Smooth muscle cell of the brain vasculature (primary cell): Measurements from ENCODE around the gene TRIM54.
"Not testable (repeated sequence)": the region's sequence is repeated elsewhere in the genome, so short reads cannot be mapped to it uniquely, and the experiment has no call there.

Experiments
- DNase-seq: peaks from one replicate; pipeline ENCODE4 v3.0.0-alpha.2; 2012; ENCODE audit warnings: low read depth, low spot score

Gene TRIM54

DNA sequence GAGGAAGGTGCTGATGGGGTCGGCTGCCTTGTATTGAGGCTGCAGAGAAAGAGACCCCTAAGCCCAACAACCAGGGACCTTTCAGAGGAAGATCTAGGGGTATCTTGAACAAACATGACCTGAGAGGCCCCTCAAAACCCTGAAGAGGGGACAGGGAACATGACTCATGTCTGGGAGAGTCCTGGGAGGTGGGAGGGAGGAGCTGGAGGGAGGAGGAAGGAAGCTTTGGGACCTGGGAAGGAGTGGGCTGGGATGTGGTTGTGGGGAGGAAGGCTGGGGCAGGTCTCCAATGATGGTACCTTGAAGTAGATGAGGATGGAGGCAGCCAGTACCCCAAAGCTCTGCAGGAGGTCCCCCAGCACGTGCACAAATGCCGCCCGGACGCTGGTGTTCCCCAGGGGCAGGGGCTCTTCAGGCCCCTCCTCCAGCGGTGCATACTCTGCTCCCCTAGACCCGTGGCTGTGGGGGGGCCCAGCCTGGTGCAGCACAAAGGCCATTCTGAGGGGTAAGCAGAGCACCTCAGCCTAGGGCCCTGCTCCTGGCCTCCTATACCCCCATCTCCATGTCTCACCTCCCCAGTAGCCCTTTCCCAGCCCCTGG, 25.3 kb upstream of the TRIM54 start:
- no peak for DNase-seq

- no peak for DNase-seq
Measured at GRCh38 chr2:27258051-27258450, 24.2 kb upstream of the TRIM54 start.

DNA sequence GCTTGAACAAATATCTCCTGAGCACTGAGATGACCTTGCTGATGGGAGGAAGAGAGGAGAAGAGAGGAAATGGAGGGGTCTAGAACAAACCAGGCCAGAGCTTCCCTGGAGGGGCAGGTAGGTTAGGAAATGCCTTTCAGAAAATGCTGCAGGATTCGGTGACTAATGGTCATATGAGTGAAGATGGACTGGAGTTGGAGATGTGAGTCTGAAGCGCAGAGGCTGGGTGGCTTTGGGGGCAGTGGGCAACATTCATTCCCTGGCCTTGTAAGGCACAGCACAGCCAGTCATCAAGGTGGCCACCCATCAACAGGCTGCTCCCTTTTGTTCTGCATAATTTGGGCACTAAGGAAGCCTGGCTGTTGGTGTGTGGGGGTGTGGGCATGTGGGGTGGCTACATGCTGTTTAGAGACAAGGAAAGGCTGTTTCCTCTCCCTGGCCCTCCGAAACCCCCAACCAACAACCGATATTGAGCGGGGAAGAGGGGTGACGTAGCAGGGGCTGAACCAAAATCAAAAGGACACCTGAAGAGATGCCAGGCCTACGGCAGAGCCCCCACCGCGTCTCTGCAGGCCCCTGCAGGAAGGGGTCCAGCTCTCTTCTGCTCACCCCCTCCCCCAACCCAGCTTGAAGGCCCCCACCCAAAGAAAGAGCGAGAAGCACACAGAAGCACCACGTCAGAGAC, 20.8 kb upstream of the TRIM54 start:
- no peak for DNase-seq

DNA sequence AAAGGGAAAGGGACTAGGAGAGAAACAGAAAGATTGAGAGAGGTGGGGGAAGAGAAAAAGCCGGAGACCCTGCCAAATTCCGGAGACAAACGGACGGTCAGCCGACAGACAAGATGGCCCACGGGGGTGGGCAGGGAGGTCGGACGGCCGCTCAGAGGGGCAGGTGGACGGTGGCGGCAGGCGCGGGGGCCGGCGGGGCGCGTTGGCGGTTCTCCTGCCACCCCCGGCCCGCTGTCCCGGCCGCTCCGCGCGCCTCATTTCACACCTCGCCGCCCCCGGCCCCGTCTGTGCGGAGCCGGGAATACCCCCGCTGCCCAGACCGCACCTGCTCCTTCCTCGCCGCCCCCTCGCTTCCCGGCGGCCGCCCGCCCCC, 20.3 kb upstream of the TRIM54 start:
- DNase-seq = no peak

- DNase-seq = no peak
Measured at GRCh38 chr2:27262379-27263286, 19.6 kb upstream of the TRIM54 start, which contains the start of gene SLC30A3. Gene SLC30A3, minus strand, starts transcription at chr2:27263047. Its CDS starts 141 bp downstream, at chr2:27262906.

DNA sequence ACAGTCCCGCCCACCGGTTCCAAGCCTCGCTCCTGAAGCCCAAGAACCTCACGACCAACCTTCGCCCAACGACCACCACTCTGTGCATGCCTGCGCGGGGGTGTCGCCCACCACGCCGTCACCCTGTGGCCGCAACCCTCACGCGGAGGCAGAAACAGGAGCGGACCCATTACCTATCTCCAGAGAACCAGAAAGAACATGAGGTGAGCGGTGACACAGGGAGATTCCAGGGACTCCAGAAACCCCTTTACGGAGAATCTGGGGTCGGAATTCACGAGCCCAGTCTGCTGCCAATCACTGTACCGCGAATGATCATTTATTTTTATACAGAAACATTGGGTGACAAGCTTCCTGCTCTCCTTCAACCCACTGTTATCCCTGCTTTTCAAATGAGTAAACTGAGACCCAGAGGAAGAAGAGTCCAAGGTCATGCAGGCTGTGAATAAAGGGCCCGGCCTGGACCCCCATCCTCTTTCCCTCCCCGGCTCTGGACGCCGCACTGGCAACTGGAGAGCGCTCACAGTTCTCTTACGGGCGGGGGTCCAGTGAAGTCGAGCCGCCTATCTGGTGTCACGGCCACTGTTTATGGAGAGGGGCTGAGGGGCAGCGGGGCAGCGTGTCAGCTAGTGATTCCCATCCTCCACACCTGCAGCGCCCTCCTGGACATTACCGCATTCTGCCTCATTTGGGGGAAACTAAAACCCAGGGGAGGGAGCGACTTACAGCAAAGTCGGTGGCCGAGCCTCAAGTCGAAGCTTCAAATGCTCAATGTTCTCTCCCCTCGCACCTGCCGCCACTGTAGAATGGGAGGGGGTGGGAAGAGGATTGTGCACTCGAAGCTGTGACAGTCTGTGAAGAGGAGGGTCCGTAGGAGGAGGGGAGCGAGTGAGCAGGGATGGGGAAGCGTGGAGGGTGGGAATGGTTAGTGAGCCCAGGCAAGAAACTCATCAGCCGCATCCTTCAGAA, 18.7 kb upstream of the TRIM54 start:
- DNase-seq = no peak

- DNase-seq = no peak
Measured at GRCh38 chr2:27264253-27264752, 17.9 kb upstream of the TRIM54 start.

- no peak for DNase-seq
Measured at GRCh38 chr2:27264753-27265535, 17.3 kb upstream of the TRIM54 start.

- DNase-seq = no peak
Measured at GRCh38 chr2:27265536-27265870, 16.7 kb upstream of the TRIM54 start.

DNA sequence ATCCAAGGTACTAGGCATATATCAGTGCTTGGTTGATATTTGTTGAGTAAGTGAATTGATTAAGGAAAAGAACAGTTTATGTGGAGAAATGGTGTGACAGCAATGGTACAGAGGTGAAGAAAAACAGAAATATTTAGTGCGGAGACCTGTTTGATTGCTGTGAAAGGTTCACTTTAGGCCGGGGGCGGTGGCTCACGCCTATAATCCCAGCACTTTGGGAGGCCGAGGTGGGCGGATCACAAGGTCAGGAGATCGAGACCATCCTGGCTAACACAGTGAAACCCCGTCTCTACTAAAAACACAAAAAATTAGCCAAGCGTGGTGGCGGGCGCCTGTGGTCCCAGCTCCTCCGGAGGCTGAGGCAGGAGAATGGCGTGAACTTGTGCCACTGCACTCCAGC, 13.9 kb upstream of the TRIM54 start:
- not testable (repeated sequence) for DNase-seq

- no peak for DNase-seq
Measured at GRCh38 chr2:27270131-27270530, 12.1 kb upstream of the TRIM54 start.

DNA sequence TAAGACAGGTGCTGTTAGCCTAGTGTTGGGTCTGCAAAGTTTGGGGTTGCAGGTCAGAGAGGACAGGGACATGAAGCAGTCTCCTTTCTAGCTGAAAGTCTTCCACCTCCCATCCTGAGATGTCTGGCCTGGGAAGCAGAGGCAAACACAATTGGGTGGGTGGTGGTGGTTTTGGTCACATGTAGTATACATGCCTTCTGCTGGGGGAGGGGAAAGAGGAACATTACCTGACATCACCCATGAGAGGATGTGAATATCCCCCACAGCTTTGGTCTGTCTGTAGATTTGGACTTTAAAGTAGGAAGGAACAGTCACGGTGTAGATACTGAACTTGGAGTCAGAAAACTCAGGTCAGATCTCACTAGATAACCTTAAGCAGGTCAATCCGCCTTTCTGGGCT, 11.6 kb upstream of the TRIM54 start:
- no peak for DNase-seq

DNA sequence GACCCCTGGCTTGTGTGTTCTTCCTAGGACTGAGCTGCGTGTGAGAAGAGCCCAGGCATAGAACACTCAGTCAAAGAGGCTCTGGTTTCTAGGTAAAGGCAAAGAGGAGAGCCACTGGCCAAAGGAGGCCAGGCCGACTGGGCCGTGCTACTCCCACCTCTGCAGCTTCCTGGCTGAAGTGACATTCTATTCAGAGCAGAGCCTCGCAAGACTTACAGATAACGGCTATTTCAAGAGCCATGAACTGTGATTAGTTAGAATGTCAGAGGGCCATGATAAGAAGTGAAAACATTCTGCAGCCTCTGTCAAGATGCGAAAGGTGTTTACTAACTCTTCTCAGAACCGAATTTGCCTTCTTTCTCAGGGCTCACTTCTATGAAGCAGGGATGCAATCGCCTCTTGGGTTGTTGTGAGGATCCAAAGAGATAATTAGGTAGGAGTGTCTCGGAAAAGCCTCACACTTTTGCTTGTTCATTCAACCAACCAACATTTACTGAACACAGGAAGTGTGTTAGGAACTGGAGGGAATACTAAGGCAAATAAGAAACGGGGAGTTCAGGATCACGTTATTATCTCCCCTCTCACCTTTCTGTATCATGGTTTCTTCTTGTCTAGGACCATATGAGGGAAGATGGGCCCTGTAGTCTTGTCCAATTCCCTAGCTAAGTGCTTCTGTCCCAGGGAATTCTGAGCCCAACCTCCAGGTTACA, 10.4 kb upstream of the TRIM54 start:
- no peak for DNase-seq

DNA sequence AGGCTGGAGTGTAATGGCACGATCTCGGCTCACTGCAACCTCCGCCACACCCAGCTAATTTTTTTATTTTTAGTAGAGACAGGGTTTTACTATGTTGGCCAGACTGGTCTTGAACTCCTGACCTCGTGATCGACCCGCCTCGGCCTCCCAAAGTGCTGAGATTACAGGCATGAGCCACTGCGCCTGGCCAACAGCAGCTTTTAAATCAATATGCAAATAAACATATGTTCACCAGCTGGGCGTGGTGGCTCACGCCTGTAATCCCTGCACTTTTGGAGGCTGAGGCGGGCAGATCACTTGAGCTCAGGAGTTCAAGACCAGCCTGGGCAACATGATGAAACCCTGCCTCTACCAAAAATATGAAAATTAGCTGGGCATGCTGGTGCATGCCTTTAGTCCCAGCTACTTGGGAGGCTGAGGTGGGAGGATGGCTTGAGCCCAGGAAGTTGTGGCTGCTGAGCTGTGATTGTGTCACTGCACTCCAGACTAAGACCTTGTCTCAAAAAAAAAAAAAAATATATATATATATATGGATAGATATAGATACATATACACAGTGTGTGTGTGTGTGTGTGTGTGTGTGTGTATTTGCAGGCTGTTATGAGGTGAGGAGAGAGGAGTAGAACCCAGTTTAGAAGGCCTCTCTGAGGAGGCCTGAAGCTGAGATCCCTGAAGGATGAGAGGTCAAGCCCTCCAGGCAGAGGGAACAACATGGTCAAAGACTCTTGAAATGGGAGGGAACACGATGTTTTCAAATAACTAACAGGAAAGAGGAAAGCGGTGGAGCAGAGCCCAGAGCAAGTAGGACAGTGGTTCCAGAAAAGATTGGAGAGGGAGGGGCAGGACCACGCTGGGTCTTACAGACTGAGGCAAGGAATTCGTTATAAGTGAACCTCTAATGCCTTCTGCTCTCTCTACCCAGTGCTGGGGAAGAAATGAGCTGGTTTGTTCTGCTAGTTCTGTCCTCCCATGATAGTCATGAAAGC, 9.4 kb upstream of the TRIM54 start:
- not testable (repeated sequence) for DNase-seq

- DNase-seq = no peak
Measured at GRCh38 chr2:27275211-27276150, 6.7 kb upstream of the TRIM54 start, which contains the start of gene DNAJC5G. Gene DNAJC5G, plus strand, starts transcription at chr2:27275433. Its CDS starts 1,296 bp downstream, at chr2:27276729.

DNA sequence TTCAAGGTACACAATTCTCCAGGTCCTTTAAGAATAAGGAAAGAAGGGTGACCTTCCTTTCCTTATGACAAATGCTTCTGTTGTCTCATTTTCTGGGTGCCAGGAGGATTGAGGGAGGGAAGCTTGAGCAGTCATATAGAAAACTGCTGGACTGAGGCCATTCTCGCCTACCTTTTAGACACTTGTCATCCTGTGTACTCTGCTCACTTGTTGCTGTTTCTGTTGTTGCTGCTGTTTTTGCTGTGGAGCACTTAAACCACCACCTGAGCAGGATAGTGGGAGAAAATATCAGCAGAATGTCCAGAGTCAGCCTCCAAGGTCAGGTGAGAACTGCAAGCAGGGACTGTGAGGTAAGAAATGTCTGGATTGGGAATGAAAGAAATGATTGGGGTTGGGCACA, 4.2 kb upstream of the TRIM54 start:
- DNase-seq = no peak

GRCh38 chr2:27280826-27281225, 1.4 kb upstream of the TRIM54 start:
- no peak for DNase-seq
